Upper lobe of right lung (tissue), 1 donor: ENCODE measurements around the gene NPAS3. TPM values are rescaled to one million over a fixed set of nuclear protein-coding genes. Genes with fewer than 3 reads are reported as not detected.
A peak's percentile ranks its signal among the peaks of the same experiment; 100 is the strongest.

Experiments
- ATAC-seq: fragments of 200-7000 bp; cut with Tn5 transposase; one replicate; pipeline ENCODE4 v1.9.1; 2020; ENCODE audit warnings: mild to moderate bottlenecking, moderate library complexity
- DNase-seq: peaks from one replicate; pipeline ENCODE4 v3.0.0-alpha.2; 2020
- H3K27ac ChIP-seq: fragments of 200-600 bp; one replicate; pipeline ENCODE4 v1.8.0; 2022
- H3K27me3 ChIP-seq: fragments of 200-600 bp; one replicate; pipeline ENCODE4 v1.8.0; 2022; ENCODE audit warnings: mild to moderate bottlenecking
- H3K36me3 ChIP-seq: fragments of 200-600 bp; one replicate; pipeline ENCODE4 v1.8.0; 2022
- H3K4me1 ChIP-seq: fragments of 200-600 bp; one replicate; pipeline ENCODE4 v1.8.0; 2022
- H3K4me3 ChIP-seq: fragments of 200-600 bp; one replicate; pipeline ENCODE4 v1.8.0; 2022; ENCODE audit warnings: mild to moderate bottlenecking
- H3K9me3 ChIP-seq: fragments of 200-600 bp; one replicate; pipeline ENCODE4 v1.8.0; 2022
- CTCF ChIP-seq: fragments of 200-600 bp; IDR thresholded peaks from one replicate; pipeline ENCODE4 v1.8.0; 2022; ENCODE audit warnings: antibody characterized with exemption
- intact Hi-C: fragments of 100-400 bp; cut with DNase I; formaldehyde crosslinking; loops from one replicate; pipeline ENCODE4 v1.11.0; 2022
- total RNA-seq: library from RNA; stranded (reverse); fragmentation: NEBNext Ultra II Directional; extraction: Animal tissue kit (Norgen Biotek cat#: 25700); gene quantifications from one replicate; pipeline ENCODE4 v1.2.1, GENCODE V29; 2021
- donor health status: DM: no; HTN: yes; CAD: no; lungs with severe emphysema.

The NPAS3 gene
- total RNA-seq, 1 donor from 2014 or later: 1.2 TPM

GRCh38 chr14:32934073-32934880, 4.4 kb upstream of the NPAS3 start:
- ATAC-seq (peak; percentile 4), DNase-seq (no peak)
- H3K36me3 ChIP-seq: no peaks in the 10 kb centered on the region
- peaks cover 65% of the 10 kb centered on the region for H3K27me3 ChIP-seq
- H3K4me1 ChIP-seq: peaks cover 18% of the 10 kb centered on the region
- no peak for TF ChIP-seq CTCF
- intact Hi-C loops: no loop called here
- H3K4me3 ChIP-seq: peak overlapping the region; percentile 31
- no peak overlapping the region for H3K27ac ChIP-seq
- no peaks in the 10 kb centered on the region for H3K9me3 ChIP-seq

- Histone ChIP-seq H3K27ac (no peak overlapping the region), H3K36me3 (no peaks in the 10 kb centered on the region), H3K9me3 (no peaks in the 10 kb centered on the region), H3K4me3 (peak overlapping the region; percentile 16), H3K4me1 (peaks cover 18% of the 10 kb centered on the region), H3K27me3 (peaks cover 71% of the 10 kb centered on the region)
- TF ChIP-seq CTCF: no peak
- DNase-seq: no peak
- intact Hi-C loops: no loop called here
- ATAC-seq: no peak
Measured at GRCh38 chr14:32934881-32935633, 3.6 kb upstream of the NPAS3 start.

- no peak for TF ChIP-seq CTCF
- H3K27ac ChIP-seq: peak overlapping the region; percentile 24
- peaks cover 47% of the 10 kb centered on the region for H3K27me3 ChIP-seq
- DNase-seq: peak; percentile 75
- ATAC-seq: peak; percentile 85
- H3K4me1 ChIP-seq: no peaks in the 10 kb centered on the region
- no peaks in the 10 kb centered on the region for H3K9me3 ChIP-seq
- intact Hi-C loops: no loop called here
- H3K4me3 ChIP-seq: peak overlapping the region; percentile 50
- no peaks in the 10 kb centered on the region for H3K36me3 ChIP-seq
Measured at GRCh38 chr14:32939254-32940065, 781 bp downstream of the NPAS3 start.

- peaks cover 43% of the 10 kb centered on the region for H3K27me3 ChIP-seq
- peak overlapping the region; percentile 24 for H3K27ac ChIP-seq
- no peak for ATAC-seq
- intact Hi-C loops: no loop called here
- H3K36me3 ChIP-seq: no peaks in the 10 kb centered on the region
- peak overlapping the region; percentile 50 for H3K4me3 ChIP-seq
- DNase-seq: no peak
- no peak for TF ChIP-seq CTCF
- no peaks in the 10 kb centered on the region for H3K4me1 ChIP-seq
- H3K9me3 ChIP-seq: no peaks in the 10 kb centered on the region
Measured at GRCh38 chr14:32940066-32940651, 1.5 kb downstream of the NPAS3 start.
